ENCODE data around the gene KCTD19.

The KCTD19 gene

DNA sequence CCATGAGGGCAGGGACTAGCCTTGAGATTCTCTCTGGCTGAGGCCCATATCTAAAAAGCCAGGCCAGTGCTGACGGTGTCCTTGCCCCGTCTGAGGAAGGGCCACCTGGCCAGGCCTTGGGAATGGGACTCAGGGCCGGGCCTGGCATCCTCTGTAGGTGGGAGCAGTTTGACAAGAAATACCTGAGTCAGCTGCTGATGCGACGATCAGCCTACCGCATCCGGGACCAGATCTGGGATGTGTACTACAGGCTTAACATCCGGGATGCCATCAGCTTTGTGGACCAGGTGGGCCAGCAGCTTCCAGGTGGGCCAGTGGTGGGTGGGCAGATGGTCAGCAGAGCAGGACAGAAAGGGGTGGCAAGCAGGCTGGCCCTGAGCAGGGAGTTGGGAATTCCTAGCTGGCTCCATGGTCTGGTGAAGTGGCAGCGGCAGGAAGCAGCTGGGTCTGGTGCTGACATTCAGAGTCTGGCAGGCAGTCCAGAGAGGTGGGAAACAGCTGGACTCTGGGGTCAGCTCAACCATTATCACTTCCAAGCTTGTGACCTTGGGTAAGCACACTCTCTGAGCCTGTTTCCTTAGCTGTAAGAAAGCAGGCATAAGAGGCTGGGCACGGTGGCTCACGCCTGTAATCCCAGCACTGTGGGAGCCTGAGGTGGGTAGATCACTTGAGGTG lies 68.2 kb downstream of the KCTD19 start:
- DNase-seq (ENCODE audit: low spot score): no peak

DNA sequence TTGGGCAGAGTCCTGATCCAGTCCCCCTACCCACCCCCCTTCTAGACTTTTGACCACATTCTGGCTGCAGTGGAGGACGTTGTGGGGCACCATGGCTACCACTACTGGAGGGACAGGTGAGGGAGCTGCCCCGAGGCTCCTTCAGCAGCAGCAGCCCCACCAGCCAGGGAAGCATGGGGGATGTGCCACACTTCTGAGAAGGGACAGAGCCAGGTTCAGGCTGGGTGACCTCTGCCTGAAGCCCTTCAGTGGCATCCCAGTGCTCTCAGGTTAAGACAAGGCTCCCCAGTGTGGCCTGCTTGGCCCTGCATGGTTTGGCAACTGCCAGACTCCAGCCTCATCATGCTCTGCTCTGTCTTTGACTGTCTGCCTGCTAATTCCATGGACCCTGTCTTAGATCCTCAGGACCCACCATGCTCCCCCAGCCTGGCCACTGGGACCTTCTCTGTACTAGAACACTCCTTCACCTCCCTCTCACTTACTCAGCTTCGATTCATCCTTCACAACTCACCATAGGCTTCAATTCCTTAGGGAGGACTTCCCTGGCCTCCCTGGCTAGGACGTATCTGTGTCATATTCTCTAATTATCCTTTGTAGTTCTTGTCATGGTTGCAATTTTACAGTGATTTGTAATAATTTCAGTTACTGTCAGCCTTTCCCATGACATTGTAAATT lies 68.9 kb downstream of the KCTD19 start:
- no peak for DNase-seq (ENCODE audit: low spot score)

DNA sequence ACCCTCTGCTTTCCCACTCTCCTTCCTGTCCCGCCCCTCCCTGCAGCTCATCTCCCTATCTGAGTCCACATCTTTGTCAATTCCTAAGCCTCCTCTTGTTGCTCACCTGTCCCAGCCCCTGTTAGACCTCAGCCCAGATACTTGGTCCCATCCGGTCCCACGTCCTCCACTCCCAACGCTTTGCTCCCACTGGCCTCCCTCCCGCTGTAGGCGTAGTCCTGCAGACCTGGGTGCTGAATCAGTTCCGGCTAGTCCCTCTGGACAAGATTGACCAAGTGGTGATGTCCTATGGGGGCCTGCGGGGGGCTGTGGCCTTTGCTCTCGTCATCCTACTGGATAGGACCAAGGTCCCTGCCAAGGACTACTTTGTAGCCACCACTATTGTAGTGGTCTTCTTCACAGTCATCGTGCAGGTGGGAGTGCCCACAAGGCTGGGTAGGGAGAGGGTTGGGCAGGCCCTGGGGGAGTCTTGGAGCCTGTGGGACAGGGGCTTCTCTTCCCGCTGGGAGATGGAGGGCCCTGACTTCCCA lies 69.8 kb downstream of the KCTD19 start:
- no peak for DNase-seq (ENCODE audit: low spot score)

DNA sequence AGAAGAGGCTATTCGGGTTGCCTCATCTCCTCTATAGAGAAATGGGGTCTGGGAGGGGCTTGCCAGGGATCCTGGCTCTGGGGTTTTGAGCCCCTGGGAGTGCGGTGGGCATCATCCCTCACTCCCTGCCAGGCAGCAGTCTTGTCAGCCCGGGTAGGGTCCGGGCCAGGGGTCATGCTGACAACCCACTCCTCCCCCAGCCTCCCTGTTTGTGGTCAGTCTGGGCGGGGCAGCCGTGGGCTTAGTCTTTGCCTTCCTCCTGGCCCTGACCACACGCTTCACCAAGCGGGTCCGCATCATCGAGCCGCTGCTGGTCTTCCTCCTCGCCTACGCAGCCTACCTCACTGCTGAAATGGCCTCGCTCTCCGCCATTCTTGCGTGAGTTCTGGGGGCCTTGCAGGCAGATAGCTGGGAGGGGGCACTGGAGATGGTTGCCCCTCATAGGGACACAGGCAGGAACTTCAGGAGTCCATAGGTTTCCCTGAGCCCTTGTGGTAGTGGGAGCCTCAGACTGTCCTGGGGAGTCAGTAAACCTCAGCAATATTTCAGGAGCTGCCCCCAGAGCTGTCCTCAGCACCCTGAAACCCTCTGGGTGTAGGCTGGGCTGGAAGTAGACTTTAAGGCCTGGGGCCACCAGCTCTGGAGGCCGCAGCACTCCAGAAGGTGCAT lies 70.9 kb downstream of the KCTD19 start:
- DNase-seq (ENCODE audit: low spot score): no peak

DNA sequence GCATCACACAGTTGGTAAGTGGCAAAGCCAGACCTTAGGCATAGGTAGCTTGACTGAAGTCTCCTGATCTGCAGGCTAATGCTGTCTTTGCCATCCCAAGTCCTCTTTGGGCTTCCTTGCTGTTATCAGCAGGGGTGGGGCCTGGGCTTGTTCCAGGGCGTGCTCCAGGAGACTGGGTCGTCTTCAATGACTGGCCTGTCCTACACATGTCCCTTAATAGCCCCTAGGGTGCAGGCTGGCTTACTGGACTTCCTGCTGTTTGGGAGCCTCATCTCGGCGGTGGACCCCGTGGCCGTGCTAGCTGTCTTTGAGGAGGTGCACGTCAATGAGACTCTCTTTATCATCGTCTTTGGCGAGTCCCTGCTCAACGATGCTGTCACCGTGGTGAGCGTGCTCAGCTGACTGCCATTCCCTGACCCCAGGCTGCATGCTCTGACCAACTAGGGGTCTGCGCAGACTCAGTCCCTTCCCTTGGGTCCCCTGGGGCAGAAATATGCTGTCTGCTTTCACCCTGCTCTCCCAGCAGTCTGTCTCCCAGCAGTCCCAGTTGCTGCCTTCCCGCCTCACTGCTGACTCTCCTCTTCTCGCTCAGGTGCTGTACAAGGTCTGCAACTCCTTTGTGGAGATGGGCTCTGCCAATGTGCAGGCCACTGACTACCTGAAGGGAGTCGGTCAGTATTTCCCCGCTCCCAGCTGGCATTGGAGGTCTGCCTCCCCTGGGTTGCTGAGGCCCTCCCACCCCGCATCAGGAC lies 71.6 kb downstream of the KCTD19 start:
- no peak for DNase-seq (ENCODE audit: low spot score)

DNA sequence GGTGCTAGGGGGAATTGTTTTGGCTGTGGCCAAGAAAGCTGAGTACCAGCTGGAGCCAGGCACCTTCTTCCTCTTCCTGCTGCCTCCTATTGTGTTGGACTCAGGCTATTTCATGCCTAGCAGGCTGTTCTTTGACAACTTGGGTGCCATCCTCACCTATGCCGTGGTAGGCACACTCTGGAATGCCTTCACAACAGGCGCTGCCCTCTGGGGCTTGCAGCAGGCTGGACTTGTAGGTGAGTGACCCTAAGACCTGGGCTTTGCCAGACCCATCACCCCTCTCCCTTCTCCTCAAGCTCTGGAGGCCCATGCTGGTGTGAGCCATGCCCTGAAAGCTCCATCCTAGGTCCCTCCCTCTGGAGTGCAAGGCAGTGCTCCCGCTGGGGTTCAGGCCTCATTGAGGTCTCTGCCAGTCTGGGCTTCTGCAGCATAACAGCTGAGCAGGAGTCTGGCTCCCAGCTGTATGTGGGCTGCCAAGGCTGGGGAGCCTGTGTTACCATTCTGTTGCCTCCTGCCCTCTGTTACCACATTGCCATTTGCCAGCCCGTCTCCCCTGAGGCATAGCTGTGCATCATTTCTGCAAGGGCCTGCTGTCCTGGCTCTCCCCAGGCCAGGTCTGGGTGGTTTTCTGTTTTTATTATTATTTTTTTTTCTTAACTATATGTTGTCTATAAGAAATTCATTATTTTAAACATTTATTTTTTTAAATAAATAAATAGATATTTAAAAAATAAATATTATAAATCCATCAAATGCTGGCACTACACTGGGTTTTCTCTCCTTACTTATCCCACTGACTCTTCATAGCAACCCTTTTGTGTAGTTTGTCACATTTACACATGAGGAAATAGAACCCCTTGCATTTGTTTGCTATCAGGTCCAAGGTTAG lies 73.7 kb downstream of the KCTD19 start:
- no peak for DNase-seq (ENCODE audit: low spot score)

DNA sequence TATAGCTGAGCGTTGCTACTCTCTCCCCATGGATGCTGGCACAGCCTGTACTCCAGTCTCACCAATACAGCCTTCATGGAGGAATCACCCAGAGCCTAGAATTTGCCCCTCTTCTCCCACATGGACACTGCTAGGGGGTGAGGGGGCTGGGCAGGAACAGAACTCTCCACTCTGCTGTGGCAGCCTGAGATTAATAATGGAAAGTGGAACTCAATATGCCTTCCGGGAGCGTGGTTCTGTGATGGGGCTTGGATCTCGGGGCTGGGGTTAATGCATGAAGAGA lies 76.6 kb downstream of the KCTD19 start:
- no peak for DNase-seq (ENCODE audit: low spot score)

DNA sequence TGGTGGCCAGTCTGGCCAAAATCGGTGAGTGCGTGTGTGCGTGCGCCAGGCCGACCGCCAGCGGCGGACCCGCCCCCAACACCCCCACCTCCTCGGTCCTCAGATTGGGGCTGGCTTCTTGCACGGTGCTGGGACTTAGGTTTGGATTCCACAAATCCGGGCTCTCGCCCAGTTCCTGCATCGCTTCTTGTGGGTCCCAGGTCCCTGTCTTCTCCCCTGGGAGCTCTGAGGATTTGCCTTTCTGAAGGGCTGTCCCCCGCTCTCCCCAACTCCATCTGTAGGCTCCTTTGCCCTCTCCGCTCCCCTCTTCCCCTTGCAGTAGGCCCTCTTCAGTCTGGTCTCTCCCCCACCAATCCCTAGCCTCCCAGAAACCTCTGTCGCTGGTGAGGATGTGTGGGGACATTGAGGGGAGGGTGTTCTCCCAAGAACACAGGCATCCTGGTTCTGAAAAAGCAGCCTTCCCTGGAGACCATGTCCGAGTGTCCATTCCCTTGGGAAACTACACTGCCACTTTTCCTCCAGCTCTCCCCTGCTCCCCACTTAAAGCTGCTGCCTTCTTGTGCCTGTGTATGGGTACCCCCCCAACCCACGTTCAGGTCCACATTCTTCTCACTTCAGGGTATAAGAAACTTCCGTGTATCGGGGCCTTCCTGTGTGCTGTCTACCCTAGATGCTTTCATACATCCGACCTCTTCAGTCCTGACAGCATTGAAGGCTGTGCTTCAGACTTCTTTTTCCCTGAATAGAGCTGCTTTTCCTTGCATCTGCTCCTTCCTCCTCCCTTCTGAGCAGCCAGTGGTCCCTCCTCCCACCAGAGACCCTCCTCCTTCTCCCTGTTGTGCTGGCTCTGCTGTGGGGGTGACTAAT lies 77.1 kb downstream of the KCTD19 start:
- no peak for DNase-seq (ENCODE audit: low spot score)

DNA sequence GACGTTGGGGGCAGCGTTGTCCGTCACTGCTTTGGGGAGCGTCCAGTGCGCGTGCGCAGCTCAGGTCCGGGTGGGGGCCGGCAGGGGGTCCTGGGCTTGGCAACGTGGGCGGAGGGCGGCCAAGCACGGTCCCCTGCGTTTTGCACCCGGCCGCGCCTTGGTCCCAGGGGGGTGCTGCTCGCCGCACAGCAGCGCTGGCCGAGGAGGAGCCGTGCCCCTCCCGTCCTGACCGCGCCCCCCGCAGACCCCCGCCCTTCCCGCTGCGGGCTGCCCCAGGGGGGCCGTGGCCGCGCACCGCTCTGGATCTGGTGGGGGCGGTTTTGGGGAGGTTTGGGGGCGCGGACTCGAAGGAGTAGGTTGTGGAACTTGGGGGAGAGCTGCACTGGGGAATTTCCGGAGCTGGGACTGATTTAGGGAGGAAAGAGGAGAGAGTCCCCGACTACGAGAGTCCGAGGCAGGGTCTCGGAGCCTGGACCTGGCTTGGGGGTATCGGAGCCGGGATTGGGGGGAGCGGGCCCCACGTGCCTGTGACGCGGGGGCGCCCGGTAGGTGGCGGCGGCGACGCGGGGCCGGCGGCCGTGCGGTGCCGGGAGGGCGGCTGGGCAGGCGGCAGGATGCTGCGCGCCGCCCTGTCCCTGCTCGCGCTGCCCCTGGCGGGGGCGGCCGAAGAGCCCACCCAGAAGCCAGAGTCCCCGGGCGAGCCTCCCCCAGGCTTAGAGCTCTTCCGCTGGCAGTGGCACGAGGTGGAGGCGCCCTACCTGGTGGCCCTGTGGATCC lies 78.0 kb downstream of the KCTD19 start, which contains the start of gene SLC9A5:
Gene SLC9A5, plus strand, starts transcription at position 579 of the 777 bp plus-strand sequence. Its CDS starts 36 bp downstream, at position 615.
- DNase-seq (ENCODE audit: low spot score): peak; percentile 62

DNA sequence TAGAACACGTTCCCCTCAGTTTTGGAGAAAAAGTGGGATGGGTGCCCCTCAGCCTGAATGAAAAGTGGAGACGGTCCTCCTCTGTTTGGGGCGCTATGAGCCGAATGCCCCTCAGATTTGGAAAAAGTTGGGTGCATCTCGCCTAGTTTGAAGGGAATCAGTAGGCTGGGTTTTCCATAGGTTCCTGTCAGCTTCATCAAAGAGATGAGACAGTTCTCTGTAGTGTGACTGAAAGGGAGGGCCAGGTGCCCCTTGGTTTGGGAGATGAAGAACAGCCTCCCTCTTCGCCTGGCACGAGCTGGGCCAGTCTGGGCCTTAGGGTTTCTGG lies 78.5 kb downstream of the KCTD19 start:
- DNase-seq (ENCODE audit: low spot score): no peak

DNA sequence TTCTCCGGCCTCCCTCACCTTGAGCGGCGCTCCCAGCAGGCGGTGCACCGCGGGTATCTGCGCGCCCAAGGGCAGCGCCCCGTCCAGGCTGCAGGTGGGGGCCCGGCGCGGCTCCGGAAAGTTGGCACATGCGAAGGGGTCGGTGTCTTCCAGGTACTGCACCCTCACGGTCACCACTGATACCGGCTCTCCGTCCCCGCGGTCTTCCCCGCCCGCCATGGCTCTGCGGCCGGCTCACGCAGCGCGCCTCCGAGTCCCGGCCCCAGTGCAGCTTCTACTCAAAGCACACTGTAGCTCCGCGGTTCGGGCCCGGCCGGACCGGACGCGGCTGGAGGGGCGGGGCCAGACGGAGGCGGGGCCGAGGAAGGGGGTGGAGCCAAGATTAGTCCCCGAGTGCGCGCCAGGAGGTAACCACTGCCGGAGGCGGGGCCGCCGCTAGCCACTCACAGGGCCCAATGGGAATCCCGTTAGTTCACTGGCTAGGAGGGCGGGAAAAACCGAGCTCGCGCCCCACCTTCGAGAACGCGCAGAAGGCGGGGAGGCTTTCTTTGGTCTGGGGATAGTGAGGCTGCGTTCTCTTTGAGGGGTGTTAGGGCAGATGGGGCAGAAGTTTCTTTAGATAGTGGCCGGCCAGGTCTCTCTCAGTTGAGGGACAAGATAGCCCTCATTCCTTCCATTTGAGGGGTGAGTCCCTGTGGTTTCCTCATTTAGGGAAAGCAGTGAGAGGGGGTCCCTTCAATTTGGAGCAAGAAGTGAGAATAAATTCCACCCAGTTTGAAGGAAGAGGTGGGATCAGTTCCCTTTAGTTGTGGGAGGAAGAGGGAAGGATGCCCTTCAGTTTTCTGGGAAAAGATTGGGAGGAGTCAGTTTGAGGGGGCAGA lies 79.1 kb downstream of the KCTD19 start, which contains the start of gene FHOD1:
Gene FHOD1, minus strand, starts transcription at position 290 of the 881 bp plus-strand sequence. Its CDS starts 71 bp downstream, at position 219.
- peak; percentile 97 for DNase-seq (ENCODE audit: low spot score)

DNA sequence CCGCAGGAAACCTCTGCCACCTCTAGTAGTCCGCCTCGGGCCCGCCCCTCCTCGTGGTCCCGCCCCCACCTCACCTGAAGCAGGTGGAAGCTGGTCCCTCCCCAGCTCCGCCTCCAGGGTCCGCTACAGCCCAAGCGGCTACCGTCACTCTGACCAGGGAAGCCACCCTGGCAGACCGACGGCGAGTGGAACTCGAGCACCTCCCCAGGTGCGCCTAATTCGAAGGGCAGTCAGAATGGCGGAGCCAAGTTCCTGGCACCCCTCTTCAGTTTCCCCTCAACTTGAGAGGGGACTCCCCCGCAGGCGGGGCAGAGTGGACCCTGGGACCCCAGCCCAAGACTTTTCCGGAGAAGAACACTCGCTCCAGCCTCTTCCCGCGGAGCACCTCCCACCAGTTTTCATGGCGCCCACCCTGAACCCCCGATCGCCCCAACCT lies 79.8 kb downstream of the KCTD19 start:
- DNase-seq (ENCODE audit: low spot score): no peak

DNA sequence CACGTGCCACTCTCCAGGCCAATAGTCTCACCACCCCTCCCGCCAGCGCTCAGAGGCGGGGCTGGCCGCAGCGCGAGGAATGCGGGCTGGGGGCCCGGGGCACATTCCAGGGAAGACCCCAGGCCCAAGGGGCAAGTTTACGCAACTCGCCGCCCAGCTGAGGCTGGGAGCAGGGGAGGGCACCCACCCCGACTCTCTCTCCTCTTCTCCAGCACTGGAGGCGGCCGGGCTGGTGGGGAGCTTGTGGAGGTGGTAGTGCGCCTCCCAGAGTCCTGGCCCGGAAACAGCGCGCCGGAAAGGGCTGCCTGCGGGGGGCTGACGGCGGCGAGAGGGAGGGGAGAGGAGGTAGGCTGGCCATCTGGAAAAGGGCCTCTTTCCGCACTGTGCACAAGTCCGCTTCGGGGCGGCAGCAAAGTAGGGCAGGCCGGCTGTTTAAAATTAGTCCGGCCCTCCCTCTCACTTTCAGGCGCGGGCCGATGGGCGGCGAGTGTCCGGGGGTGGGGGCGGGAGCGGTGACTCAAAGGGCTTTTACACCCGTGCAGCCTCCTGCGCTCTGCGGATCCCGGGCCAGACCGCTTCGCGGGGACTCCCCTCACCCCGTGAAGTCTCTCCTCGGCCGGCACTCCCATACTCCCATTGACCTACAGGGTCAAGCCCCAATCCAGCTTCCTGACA lies 80.3 kb downstream of the KCTD19 start:
- DNase-seq (ENCODE audit: low spot score): peak; percentile 77

DNA sequence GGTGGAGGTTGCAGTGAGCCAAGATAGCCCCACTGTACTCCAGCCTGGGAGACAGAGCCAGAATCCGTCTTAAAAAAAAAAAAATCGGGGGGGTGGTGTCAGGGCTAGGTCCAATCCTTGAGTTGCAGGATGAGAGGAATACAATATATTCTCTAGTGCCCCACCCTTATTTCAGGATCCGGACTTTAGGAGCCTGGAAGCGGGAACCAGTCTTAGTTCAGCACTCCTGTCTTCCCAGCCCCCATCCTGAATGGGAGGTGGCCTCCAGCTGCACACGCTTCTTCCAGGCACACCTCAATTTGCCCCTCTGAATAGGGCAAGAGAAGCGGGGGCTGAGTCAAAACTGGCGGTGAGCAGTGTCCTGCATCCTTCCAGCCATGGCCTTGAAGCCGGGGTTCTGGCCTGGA lies 80.9 kb downstream of the KCTD19 start:
- DNase-seq (ENCODE audit: low spot score): no peak

DNA sequence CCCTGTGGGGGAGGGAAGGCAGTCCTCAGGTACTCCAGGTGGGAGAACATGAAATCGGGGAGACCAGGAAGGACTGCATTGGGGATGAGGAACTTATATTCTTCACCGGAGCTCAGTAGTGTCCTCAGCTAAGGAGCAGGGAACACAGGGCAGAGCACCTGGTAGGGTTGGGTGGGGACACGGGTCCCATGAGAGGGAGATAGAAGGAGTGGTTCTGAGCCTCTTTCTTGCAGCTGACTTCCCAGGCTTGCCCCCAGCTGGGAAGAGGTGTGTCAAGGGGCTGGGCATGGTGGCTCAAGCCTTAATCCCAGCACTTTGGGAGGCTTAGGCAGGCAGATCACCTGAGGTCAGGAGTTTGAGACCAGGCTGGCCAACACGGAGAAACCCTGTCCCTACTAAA lies 81.4 kb downstream of the KCTD19 start:
- DNase-seq (ENCODE audit: low spot score): no peak

DNA sequence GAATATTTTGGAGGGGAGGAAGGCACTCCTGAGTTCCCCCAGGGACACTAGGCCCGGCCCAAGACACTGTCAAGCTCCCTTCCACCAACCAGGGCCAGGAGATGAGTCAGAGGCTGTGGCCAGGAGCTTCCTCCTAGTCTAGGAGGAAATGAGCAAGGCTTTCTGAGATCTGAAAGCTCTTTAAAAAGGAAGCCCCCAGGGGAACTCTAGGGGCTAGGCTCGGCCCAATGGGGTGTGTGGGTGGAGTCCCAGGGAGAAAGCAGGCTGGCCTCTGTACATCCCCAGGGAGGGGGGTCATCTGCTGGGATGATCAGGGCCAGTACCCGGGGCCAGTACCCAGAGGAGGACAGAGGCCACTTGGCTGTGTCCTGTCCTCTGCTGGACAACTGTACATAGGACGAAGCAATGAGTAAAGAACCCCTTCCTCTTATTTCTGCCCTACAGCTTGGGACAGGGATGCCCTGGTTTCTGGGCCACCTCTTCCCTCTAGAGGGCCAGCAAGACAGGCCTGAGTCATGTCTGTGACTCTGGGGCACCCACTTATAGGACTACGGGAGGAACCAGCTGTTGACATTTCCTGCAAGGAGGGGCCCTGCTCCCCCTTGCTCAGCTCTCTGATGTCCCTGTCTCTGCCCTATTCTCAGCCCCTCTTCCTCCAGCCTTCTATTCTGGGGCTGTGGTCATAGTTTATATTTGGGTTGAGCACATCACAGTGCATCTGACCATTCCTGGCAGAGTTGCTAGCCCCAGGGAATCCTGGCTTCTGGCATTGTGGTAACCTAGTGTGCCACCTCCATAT lies 82.0 kb downstream of the KCTD19 start:
- peak; percentile 80 for DNase-seq (ENCODE audit: low spot score)

DNA sequence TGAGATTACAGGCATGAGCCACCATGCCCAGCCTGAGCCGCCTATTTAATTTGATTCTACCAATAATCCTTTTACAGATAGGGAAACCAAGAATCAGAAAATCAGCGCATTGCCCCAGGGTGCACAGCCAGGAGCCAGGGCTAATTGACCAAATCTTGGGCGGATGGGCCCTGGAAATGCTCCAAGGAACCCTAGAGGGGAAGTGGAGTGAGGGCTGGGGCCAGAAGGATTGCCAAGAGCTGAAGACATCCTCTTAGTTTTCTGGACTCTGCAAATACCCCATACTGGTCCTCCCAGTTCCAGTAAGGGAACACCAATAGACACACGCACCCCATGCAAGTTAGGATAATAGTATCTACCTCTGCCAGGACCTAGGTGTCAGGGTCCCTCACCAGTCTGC lies 83.1 kb downstream of the KCTD19 start:
- no peak for DNase-seq (ENCODE audit: low spot score)
